HepG2 (cell line): ENCODE data around the gene ACTG2. TPM values are rescaled to one million over a fixed set of nuclear protein-coding genes. Genes with fewer than 3 reads are reported as not detected.

ENCODE experiments used
- ATAC-seq: fragments of 200-7000 bp; cut with Tn5 transposase; 3 replicates; pipeline ENCODE4 v1.9.1; 2020; ENCODE audit warnings: mild to moderate bottlenecking, moderate library complexity
- BruUV-seq: library from RNA; stranded (reverse); fragments of 400-500 nt; replicated peaks from 2 replicates; lab custom pipeline; 2021; lab: Mats Ljungman, UMichigan
- CTCF ChIA-PET: fragments of 300-600 bp; formaldehyde crosslinking; extraction: SDS; loops from one replicate; lab custom pipeline; 2021; ENCODE audit warnings: low total read pairs, inconsistent platforms, low intra/inter-chr PET ratio; lab: Yijun Ruan, JAX
- POLR2A ChIA-PET: fragments of 350-600 bp; sonication (Branson Sonifier 250); formaldehyde crosslinking; loops from one replicate; lab custom pipeline; 2020; ENCODE audit warnings: antibody characterized with exemption, inconsistent platforms; lab: Yijun Ruan, JAX
- DNase-seq: peaks from one replicate; pipeline ENCODE4 v3.0.0-alpha.2; 2015; ENCODE audit warnings: low spot score
- FAIRE-seq: peaks from 3 replicates; lab custom pipeline; 2011; peaks lifted over from hg19 to GRCh38; lab: Jason Lieb, UNC
- H2AFZ ChIP-seq: one replicate; pipeline ENCODE4 v1.6.1; 2011; ENCODE audit warnings: low read length, inconsistent platforms
- H3K27ac ChIP-seq: fragments of 300-600 bp; 3 replicates; pipeline ENCODE4 v1.8.0; 2011; ENCODE audit warnings: mixed run types, mild to moderate bottlenecking, mixed read lengths, low read length, inconsistent platforms; ENCODE audit not compliant: insufficient read depth; ENCODE audit errors: extremely low read length
- H3K27me3 ChIP-seq, 2 experiments: fragments of 200-600 bp in 1 of 2; 2 replicates in 1 of 2; 3 replicates in 1 of 2; pipeline versions ENCODE4 v1.6.0 to v1.8.0; 2011; ENCODE audit warnings: low read length in 2 of 2, mild to moderate bottlenecking in 2 of 2, moderate library complexity in 2 of 2, inconsistent platforms in 1 of 2; ENCODE audit not compliant: insufficient read depth in 2 of 2, control insufficient read depth in 1 of 2
- H3K36me3 ChIP-seq, 2 experiments: fragments of 200-600 bp in 1 of 2; replicated peaks in 1 of 2; 2 replicates in 1 of 2; 3 replicates in 1 of 2; pipeline versions ENCODE4 v1.5.1 to v1.8.0; 2011; ENCODE audit warnings: low read length in 2 of 2, inconsistent platforms in 1 of 2; ENCODE audit not compliant: insufficient read depth in 2 of 2, control insufficient read depth in 1 of 2
- H3K4me1 ChIP-seq: 2 replicates; pipeline ENCODE4 v1.5.1; 2012; ENCODE audit warnings: low read length, inconsistent platforms; ENCODE audit not compliant: insufficient read depth
- H3K4me2 ChIP-seq: 2 replicates; pipeline ENCODE4 v1.6.0; 2011; ENCODE audit warnings: low read depth, low read length, inconsistent platforms
- H3K4me3 ChIP-seq, 3 experiments: fragments of 200-600 bp in 1 of 3; sonication (generic), shearing (Covaris generic) in 1 of 3; replicated peaks in 1 of 3; 2 replicates each; pipeline ENCODE4 v1.5.1; 2011 to 2016; ENCODE audit warnings: low read length in 3 of 3, inconsistent platforms in 2 of 3, low read depth in 2 of 3, mild to moderate bottlenecking in 2 of 3, control low read depth in 1 of 3, mixed read lengths in 1 of 3; ENCODE audit not compliant: insufficient read depth in 1 of 3
- H3K79me2 ChIP-seq: one replicate; pipeline ENCODE4 v1.6.1; 2011; ENCODE audit warnings: low read length, inconsistent platforms; ENCODE audit not compliant: insufficient read depth
- H3K9ac ChIP-seq: 2 replicates; pipeline ENCODE4 v1.6.0; 2011; ENCODE audit warnings: mild to moderate bottlenecking, low read depth, low read length, inconsistent platforms; ENCODE audit not compliant: insufficient read depth
- H3K9me3 ChIP-seq: 2 replicates; pipeline ENCODE4 v1.5.1; 2012; ENCODE audit warnings: mild to moderate bottlenecking, low read length
- H4K20me1 ChIP-seq: 2 replicates; pipeline ENCODE4 v1.6.0; 2011; ENCODE audit warnings: inconsistent platforms, mild to moderate bottlenecking, low read length, moderate library complexity; ENCODE audit not compliant: insufficient read depth
- CCDC6 ChIP-seq: sonication (generic); formaldehyde crosslinking; IDR thresholded peaks from 2 replicates; pipeline ENCODE4 v1.8.1; 2022; ENCODE audit warnings: mild to moderate bottlenecking, missing genetic modification reagents, moderate library complexity
- FLYWCH1 ChIP-seq: sonication (generic); formaldehyde crosslinking; IDR thresholded peaks from 2 replicates; pipeline ENCODE4 v1.8.1; 2023; ENCODE audit warnings: mild to moderate bottlenecking, missing genetic modification reagents
- GATAD1 ChIP-seq: IDR thresholded peaks from 2 replicates; pipeline ENCODE4 v1.6.1; 2016; ENCODE audit warnings: missing genetic modification reagents, missing compliant biosample characterization
- HMG20A ChIP-seq: IDR thresholded peaks from 2 replicates; pipeline ENCODE4 v1.6.1; 2016; ENCODE audit warnings: borderline replicate concordance
- KDM6A ChIP-seq: IDR thresholded peaks from 2 replicates; pipeline ENCODE4 v1.6.1; 2016; ENCODE audit warnings: low read depth
- MED1 ChIP-seq: sonication (generic); formaldehyde crosslinking; IDR thresholded peaks from 2 replicates; pipeline ENCODE4 v1.4.0; 2020; ENCODE audit warnings: missing genetic modification reagents
- MTA1 ChIP-seq: sonication (generic); formaldehyde crosslinking; IDR thresholded peaks from 2 replicates; pipeline ENCODE4 v1.4.0; 2020; ENCODE audit warnings: missing genetic modification reagents, mild to moderate bottlenecking, borderline replicate concordance
- PAWR ChIP-seq: sonication (generic); formaldehyde crosslinking; IDR thresholded peaks from 2 replicates; pipeline ENCODE4 v1.4.0; 2020; ENCODE audit warnings: missing genetic modification reagents, mild to moderate bottlenecking, borderline replicate concordance
- RARG ChIP-seq: sonication (generic); formaldehyde crosslinking; IDR thresholded peaks from 2 replicates; pipeline ENCODE4 v1.4.0; 2020; ENCODE audit warnings: low read depth, mild to moderate bottlenecking, missing genetic modification reagents
- RBM22 ChIP-seq: fragments of 200-400 bp; formaldehyde crosslinking; optimal IDR thresholded peaks from 2 replicates; pipeline ENCODE3; 2017; ENCODE audit warnings: mild to moderate bottlenecking, low read length, moderate library complexity
- SIX4 ChIP-seq: sonication (generic); formaldehyde crosslinking; IDR thresholded peaks from 2 replicates; pipeline ENCODE4 v1.4.0; 2020; ENCODE audit warnings: missing genetic modification reagents
- TFDP1 ChIP-seq: IDR thresholded peaks from 2 replicates; pipeline ENCODE4 v1.6.1; 2016; ENCODE audit warnings: missing compliant biosample characterization, missing genetic modification reagents, borderline replicate concordance
- TIGD3 ChIP-seq: sonication (generic); formaldehyde crosslinking; IDR thresholded peaks from 2 replicates; pipeline ENCODE4 v1.5.1; 2020; ENCODE audit warnings: mild to moderate bottlenecking, missing genetic modification reagents, borderline replicate concordance
- ZNF484 ChIP-seq: sonication (generic); formaldehyde crosslinking; IDR thresholded peaks from 2 replicates; pipeline ENCODE4 v1.5.1; 2020; ENCODE audit warnings: mild to moderate bottlenecking, low read depth, missing genetic modification reagents, borderline replicate concordance
- ZNF768 ChIP-seq: sonication (generic); formaldehyde crosslinking; IDR thresholded peaks from 2 replicates; pipeline ENCODE4 v1.4.0; 2020; ENCODE audit warnings: missing genetic modification reagents
- ZXDC ChIP-seq: sonication (generic); formaldehyde crosslinking; IDR thresholded peaks from 2 replicates; pipeline ENCODE4 v1.5.0; 2020; ENCODE audit warnings: mild to moderate bottlenecking, missing genetic modification reagents
- WGBS: methylation state at CpG from one replicate; pipeline ENCODE4 v1.1.6; 2017; ENCODE audit warnings: low lambda C conversion rate; 5-methylcytosine and 5-hydroxymethylcytosine counted together
- in situ Hi-C: cut with HindIII; loops from 2 replicates; pipeline ENCODE4 v1.10.0; 2017; ENCODE audit warnings: low pct_unique_long_range_greater_than_20kb; ENCODE audit not compliant: extremely low pct_ligation_motif_present
- intact Hi-C: fragments of 100-400 bp; cut with micrococcal nuclease; formaldehyde crosslinking; loops from one replicate; pipeline ENCODE4 v1.10.0; 2022; ENCODE audit not compliant: unreplicated experiment
- polyA plus RNA-seq, 8 experiments: library from polyadenylated mRNA; depleted of rRNA in 3 of 8; stranded (reverse) in 7 of 8; unstranded in 1 of 8; fragments of >200 nt; fragmentation: Illumina TruSeq in 4 of 8; extraction: Trizol in 4 of 8; gene quantifications; 2 replicates each; pipeline versions ENCODE4 v1.2.1 to v1.2.3, GENCODE V29; 2011 to 2016; ENCODE audit warnings: low read depth in 4 of 8, missing spikeins in 1 of 8, mixed read lengths in 1 of 8; ENCODE audit not compliant: insufficient read depth in 1 of 8
- total RNA-seq, 5 experiments: library from RNA; depleted of rRNA; stranded (reverse); fragments of >200 nt; fragmentation: Illumina TruSeq; extraction: Trizol; gene quantifications; 2 replicates each; pipeline ENCODE4 v1.2.3, GENCODE V29; 2016; ENCODE audit warnings: low read depth in 1 of 5

ACTG2 gene
- total and polyA plus RNA-seq, 2 of the 13 experiments (the other 11 are each of a cell fraction or from before 2014, with no cell fraction given) = 0.13 TPM; not detected in 1

- ChIA-PET CTCF (no interaction called here), POLR2A (interaction anchor here (0.9 kb wide), 1 partner anchor 13 kb away, joined by 4 read pairs; no protein-coding TSS in a partner anchor)
- Histone ChIP-seq H3K4me3 (no peak overlapping the region), H3K36me3 (peaks cover 21 to 67% of the 10 kb centered on the region in 2 experiments), H4K20me1 (no peaks in the 10 kb centered on the region), H3K27me3 (no peaks in the 10 kb centered on the region), H3K4me1 (no peaks in the 10 kb centered on the region), H2AFZ (no peak overlapping the region), H3K9me3 (no peaks in the 10 kb centered on the region), H3K9ac (no peak overlapping the region), H3K4me2 (no peak overlapping the region), H3K79me2 (no peaks in the 10 kb centered on the region), H3K27ac (no peak overlapping the region)
- DNase-seq = no peak
- in situ Hi-C loops = no loop called here
- no peak for ATAC-seq
- 90% methylated on average over 2 of the region's 2 CpGs for WGBS
- no TSS peak for BruUV-seq
- no peak for TF ChIP-seq MED1
- no peak for TF ChIP-seq PAWR (CRISPR knock-in tag)
- no peak for TF ChIP-seq FLYWCH1
- no peak for TF ChIP-seq CCDC6
- no peak for TF ChIP-seq RARG (CRISPR knock-in tag)
- TF ChIP-seq ZNF484 (CRISPR knock-in tag) = no peak
- no peak for TF ChIP-seq TFDP1 (CRISPR knock-in tag)
- TF ChIP-seq TIGD3 (CRISPR knock-in tag) = no peak
- TF ChIP-seq ZNF768 (CRISPR knock-in tag) = no peak
- TF ChIP-seq ZXDC = no peak
- no peak for TF ChIP-seq KDM6A (CRISPR knock-in tag)
- TF ChIP-seq RBM22 = no peak
- no peak for TF ChIP-seq SIX4 (CRISPR knock-in tag)
- no peak for TF ChIP-seq MTA1 (CRISPR knock-in tag)
- TF ChIP-seq GATAD1 (CRISPR knock-in tag) = no peak
- no peak for TF ChIP-seq HMG20A (CRISPR knock-in tag)
- no peak for FAIRE-seq
- intact Hi-C loops = no loop called here
These were observed 37.3 kb upstream of the ACTG2 start for GRCh38 chr2:73855526-73855925.
